T-helper 1 cell treated with Interleukin-12 subunit alpha and Interleukin-12 subunit beta and Interleukin-4 antibody, amounts not matched to agents 30 ng/mL and 1 ng/mL, for 36 hours (primary cell): ENCODE results near the gene TDRD7. TPM values are rescaled to one million over a fixed set of nuclear protein-coding genes. Genes with fewer than 3 reads are reported as not detected.

Experiments
- intact Hi-C: fragments of 100-400 bp; cut with micrococcal nuclease; formaldehyde crosslinking; loops from one replicate; pipeline ENCODE4 v1.15.1; 2024
- total RNA-seq: library from RNA; stranded (reverse); gene quantifications from 2 replicates; pipeline ENCODE4 v1.2.3, GENCODE V29; 2022

Gene TDRD7
- total RNA-seq, 1 donor from 2014 or later = 16.6 TPM

DNA sequence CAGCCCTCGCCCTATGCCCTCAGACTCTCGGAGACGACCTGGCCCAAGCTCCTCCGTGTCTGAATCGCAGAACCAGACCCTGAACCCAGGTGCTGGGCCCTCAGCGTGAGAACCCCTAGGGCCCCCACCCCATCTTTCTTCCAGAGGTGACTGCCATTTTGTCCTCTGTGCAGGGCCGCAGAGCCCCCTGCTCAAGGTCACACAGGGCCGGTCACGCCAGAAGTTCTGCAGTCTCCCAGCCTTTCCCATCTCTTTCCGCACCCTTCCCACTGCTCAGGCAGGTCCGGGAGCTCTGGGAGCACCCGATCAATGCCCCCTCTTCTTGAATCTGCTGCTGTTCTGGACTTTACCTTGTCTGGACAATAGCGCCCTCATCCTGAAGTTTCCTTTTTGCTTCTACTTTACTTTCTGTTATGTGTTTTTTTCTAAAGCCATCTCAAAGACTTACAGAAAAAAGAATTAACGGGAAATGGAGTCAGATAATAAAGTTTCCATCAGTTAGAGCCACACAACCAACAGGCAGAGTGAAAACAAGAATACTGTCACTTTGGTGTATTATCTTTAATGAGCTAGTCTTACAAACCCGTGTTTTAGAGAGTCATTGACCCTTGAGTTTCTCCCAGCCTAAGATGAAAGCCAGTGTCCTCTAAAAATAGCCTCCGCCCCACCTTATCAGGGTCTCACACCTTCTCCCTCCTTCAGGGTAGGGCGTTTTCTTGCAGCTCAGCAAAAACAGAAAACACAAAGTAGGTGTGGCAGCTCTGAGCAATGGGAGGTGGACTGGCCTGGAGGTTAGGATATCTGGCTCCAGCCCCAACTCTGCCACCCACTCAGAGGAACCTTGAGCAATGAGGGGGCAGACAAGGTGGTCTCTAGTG is 91.3 kb downstream of the TDRD7 start:
- intact Hi-C loops = loop anchor here (1.0 to 5.0 kb wide), 4 partner anchors 8 to 106 kb away; partner anchors contain the start of gene TDRD7

DNA sequence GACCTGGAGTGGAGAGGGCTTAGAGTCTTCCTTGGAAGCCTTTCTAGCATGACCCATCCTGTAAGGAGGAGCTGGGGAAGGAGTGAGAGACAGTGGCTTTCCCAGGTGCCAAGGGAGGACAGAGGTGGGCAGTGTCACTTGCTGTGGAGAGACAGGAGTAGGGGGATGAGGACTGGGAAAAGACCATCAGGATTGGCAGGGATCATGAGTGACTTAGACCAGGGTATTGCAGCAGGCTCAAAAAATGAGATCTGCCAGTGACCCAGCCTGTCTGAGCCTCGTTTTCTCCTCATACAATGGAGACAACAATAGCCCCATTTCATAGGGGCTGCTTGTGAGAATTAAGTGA is 91.9 kb downstream of the TDRD7 start:
- intact Hi-C loops = loop anchor here (1.0 to 5.0 kb wide), 3 partner anchors 7 to 107 kb away; no protein-coding TSS in a partner anchor

DNA sequence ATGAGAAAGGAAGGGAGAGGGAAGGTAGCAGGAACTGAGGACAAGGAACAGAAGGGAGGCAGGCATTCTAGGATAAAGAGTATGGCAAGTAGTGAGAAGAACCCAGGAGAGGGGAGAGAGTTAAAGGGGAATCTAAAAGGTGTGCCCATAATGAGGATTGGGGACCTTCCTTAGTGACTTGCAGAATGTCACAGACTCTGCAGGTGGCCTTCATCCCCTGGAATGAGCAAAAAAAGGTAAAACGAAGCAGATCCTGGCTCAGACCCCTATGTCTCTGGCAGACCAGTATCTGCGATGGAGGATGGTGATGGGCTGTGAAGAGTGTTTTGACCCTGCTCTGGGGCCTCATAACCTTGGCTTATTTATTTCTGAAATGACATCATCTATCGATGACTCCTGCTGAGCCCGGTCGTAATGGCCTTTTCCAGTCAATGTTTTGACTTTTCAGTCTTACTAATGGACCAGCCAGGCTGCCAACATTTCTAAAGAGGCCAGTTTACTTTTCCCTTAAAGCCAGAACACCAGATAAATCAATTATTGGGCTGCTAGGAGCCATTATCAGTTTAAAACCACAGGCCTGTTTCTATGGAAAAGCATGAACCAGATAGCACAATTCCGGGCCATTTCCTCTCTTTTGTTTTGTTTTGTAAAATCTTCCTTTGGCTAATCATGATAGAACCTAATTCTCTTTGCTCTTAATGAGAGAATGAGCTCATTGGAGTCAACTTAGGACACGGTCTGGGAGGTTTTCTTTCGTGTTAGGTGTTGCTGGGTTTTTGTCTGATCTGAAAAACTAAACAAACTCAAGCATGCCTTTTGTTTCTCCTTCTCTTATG is 92.7 kb downstream of the TDRD7 start:
- intact Hi-C loops = loop anchor here (5.0 kb wide), 2 partner anchors 53 to 107 kb away; no protein-coding TSS in a partner anchor

DNA sequence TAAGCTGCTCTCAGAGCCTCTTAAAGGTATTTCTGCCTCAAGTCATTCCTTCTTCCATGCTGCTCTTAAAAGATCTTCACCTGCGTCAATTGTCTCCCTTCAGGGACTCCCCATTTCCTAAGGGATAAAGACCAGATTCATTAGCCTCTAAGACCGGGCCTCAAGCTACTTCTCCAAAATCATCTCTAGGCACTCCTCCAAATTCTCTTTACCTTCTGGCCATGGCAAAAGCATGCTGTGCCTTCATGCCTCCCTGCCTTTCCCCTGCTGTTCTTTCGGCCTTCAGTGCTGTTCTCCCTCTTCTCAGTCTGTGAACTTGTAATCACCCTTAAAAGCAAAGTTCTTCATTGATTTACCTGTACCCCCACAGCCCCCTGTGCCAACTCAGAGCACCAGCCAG is 93.9 kb downstream of the TDRD7 start:
- intact Hi-C loops = no loop called here

DNA sequence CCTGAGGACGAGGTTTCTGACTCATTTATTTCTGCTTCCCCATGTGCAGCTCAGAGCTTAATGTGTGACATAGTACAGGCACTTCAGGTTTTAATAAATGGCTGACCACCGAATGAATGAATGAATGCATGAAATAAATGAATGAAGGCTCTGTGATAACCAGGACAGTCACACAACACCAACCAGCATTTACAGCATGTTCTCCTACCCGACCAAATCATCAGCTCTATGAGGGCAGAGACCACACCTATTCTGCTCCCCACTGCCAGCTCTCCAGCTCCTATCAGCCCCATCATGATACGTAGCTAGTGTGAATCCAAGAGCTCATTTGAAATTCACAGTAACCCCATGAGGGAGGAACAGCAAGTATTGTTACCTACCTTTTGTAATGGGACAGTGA is 94.4 kb downstream of the TDRD7 start:
- intact Hi-C loops = no loop called here

DNA sequence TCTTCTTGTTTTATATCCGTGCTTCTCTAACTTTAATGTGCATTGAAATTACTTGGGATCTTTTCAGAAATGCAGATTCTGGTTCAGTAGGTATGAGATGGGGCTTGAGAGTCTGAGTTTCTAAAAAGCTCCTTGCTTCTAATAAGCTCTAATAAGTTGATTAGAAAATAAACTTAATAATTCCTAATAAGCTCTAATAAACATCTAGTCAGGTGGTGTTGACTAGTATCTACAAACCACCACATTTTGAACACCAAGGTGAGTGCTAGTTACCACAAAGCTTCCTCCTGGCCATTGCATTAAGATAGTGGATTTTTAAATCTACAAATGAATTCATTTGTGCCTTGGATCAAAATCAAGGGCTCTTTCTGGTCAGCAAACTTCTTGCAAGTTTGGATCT is 94.9 kb downstream of the TDRD7 start:
- intact Hi-C loops = no loop called here

DNA sequence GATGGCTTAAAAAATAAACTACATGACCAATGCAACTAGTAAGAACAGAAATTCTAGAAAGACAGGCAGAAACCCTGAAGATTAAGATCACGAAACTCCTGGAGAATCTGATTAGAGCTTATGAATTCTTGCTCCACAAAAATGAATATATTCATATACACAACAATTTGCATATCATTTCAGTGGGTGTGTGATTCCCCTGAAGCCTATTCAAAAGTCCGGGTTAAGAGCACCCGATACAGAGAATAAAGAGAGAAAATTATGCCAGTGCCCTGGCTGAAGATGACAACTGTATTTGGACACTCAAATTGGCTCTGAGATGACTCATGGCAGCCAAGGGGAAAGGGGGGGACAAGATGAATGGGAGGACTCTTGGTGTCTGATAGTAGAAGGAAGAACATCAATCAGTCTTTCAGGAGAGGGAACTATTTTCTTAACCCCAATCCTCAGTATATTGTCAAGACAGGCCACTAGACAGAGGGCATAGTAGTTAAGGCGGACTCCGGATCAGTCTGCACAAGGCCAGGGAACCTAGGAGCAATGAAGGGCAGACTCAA is 95.6 kb downstream of the TDRD7 start:
- intact Hi-C loops = no loop called here

DNA sequence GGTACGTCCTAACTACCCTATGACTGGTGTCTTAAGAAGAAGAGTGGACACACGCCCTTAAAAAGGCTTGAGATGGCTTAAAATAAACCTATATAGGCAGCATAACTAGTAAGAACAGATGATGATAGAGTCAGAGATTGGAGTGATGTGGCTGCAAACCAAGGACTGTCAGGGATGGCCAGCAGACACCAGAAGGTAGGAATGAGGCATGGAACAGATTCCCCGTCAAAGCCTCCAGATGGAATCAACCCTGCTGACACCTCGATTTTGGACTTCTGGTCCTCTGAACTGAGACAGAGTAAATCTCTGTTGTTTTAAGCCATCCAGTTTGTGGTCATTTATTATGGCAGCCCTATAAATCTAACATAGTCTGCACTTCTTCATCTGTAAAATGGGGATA is 97.0 kb downstream of the TDRD7 start:
- intact Hi-C loops = no loop called here

DNA sequence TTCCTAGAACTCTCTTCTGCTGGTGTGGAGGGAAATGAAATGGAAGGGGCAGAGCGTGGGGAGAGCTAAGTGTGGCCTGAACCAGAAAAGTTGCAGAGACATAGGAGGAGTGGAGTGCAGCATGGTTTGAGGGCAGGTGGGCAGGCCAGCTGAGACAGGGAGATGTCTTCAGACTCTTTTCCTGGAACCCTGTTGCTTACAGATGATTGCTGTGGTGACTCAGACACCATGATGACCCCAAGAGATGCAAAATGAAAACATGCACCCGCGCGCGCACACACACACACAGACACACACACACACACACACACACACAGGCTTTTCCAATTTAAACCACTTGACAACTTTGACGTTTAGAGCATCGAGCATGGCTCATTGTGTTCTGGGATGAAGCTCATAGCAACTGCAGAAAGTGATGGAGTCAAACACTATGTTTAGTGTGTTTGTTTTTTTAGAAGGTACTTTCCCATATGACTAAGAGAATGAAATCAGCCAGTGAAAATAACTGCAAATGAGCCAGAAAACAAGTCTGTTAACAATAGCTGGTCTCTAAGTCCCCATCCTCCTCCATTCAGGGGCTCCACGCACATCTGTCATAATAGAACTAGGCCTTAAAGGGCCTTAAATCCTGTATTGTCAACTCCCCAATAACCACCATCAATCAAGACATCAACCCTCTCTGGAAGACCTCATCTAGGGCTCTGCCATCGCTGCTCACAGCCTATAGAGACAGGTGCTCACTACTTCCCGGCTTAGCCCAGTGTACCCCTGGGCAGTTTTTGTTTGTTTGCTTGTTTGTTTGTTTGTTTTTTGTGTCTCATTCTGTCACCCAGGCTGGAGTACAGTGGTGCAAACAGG is 99.1 kb downstream of the TDRD7 start:
- intact Hi-C loops = loop anchor here (1.0 to 2.0 kb wide), 3 partner anchors 8 to 64 kb away; no protein-coding TSS in a partner anchor

DNA sequence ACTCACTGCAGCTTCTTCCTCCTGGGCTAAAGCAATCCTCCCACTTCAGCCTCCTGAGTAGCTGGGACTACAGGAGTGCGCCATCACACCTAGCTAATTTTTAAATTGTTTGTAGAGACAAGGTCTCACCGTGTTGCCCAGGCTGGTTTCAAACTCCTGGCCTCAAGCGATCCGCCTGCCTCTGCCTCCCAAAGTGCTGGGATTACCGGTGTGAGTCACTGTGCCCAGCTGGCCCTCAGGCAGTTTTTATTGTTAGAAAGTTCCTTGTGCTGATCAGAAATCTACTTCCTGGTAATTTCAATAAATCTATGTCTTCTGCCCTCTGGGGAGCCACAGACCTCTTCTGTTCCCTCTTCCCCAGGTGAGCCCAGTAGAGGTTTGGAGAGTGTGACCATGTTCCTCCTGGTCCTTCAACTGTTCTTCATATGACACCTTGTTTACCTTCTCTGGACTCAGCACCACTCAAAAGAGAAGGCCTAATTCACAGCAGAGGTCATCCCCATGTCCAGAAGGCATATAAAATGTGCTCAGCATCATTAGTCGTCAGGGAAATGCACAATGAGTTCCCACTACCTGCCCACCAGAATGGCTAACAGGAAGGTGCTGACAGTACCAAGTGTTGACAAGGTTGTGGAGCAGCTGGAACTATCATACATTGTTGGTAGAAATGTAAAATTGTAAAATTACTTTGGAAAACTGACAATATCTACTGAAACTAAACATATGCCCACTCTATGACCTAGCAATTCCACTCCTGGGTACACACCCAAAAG is 99.9 kb downstream of the TDRD7 start:
- intact Hi-C loops = loop anchor here (1.0 to 2.0 kb wide), 3 partner anchors 9 to 63 kb away; no protein-coding TSS in a partner anchor

DNA sequence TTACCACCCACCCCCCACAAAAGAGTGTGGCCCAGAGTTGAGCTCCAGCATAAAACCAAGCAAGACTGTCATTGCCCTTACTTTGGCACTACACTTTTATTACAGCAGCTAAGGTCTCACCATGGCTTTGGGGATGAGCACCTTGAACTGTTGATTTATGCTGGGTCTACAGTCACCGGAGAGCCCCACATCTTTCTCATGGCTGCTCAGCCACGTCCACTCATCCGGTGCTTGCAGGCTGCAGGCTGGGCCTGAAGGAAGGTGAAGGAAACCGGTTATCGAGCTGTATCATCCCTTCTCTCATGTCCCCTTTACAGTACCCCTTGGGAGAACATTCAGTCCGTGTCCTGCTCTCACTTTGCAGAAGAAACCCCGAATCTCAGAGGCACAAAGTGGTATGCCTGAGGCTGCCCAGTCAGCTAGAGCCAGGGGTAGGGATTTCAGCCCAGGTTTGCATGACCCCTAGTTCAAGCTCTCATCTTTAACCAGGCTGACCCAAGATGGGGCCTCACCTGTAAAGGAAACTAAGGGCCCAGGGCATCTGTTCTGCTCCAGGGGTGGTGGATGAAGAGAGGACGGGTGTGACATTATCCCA is 101.2 kb downstream of the TDRD7 start:
- intact Hi-C loops = no loop called here

DNA sequence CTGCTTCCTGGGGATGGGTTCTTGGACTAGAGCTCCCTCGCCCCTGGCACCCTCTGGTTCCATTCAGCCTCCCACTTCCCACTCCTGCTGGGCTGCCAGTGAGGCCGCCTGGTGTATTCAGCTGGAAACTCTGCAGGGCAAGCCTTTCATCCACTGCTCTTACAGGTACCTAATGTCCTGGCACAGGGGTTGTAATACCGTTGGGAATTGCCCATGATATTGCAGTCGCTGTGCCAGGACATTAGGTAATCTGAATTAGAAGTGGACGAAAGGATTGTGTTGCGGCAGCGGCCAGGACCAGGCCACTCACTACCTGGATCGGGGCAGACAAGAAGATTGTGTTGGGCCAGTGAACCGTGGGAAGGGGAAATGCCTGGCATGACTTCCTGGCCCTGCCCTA is 102.6 kb downstream of the TDRD7 start:
- intact Hi-C loops = no loop called here

DNA sequence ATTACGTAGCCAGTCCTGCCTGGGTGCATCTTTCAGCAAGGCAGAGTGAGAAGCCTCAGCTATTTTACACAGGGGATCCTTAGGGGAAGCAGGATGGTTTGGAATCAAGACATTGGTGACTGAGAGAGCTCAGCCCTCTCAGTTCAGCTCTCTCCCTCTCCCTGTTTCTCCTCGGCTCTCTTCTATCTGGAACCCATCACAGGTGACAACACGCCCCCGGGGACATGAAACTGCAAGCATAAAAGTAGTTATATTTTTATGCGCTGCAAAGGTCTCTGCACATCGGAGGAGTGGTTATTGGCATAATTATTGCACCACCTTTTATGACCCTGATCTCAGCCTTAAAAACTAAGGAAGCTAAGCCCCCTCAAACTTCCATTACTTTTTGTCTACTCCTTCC is 103.8 kb downstream of the TDRD7 start:
- intact Hi-C loops = no loop called here

DNA sequence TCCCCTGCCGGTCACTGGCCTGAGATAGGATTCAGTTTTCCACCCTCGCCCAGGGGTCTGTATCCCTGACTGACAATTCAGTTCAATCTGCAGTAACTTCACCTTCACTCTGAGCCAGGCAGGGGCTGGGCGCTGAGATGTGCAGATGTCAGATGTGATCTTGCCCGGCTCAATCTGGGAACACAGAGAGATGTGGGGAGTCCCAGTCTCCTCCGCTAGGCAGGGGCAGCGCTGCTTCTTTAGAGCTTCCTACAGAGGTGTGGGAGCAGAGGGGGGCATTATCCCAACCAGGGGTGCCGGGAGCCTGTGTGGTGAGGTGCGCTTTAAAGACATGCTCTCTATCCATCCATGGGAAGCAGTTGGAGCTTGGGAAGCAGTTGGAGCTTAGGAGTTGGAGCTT is 104.2 kb downstream of the TDRD7 start:
- intact Hi-C loops = no loop called here

DNA sequence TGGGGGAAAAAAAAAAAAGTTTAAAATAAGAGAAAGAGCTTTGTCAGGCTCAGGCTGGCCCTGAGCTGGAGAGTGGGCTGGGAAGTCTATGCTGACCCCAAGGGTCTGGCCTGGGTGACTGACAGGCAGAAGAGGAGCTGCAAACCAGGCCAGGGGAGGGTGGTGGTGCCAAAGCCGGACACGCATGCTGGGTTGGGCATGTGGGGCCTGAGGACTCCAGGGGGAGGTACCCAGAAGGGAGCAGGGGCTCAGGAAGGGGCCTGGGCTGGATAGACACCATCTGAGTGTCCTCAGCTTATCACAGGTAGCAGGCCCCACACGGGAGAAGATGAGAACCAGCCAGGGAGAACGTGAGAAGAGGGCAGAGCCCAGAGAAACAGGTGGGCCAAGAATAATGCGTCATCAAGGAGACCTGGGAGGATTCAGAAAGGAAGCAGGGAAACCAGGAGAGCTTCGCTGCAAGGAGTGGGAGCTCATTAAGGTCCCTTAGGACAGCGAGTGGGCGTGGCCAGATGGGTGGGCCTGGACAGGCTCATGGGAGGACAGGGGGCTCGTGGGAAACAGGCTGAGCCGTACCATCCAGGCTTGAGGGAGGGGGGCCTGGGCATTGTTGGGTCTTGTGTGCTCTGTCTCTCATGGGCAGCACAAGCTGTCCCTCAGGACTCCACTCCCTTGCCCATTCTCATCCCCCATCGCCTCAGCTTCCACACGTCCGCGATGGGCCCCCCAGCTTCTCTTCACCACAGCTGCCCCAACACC is 105.6 kb downstream of the TDRD7 start:
- intact Hi-C loops = no loop called here

DNA sequence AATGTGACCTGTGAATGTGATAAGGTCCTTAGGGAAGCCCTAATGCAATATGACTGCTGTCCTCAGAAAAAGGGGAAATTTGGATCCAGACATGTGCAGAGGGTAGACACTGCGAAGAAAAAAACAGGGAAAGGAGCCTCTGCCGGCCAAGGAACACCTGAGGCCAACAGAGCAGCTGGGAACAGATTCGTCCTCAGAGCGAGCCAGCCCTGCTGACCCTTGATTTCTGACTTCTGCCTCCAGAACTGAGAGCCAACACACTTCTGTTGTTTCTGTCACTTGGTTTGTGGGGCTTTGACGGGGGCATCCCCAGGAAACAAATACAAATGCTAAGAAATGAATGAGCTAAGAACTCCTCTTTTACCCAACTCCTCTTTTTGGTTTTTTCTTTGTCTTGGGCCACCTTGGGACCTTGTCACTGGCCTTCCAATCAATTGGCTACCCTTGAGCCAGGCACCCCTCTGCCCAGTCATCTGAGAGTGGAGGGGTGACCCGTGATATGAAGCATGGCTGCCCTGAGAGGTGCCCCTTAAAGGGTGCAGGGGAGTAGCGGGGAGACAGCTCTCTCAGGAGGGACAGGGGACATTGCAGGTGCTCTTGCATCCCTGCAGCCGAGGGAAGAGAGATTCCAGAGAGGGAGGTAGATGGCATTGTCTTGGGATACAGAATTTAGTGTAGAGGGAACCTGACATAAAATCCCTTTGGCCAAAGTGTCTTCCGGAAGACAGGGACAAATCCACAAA is 106.4 kb downstream of the TDRD7 start:
- intact Hi-C loops = no loop called here

DNA sequence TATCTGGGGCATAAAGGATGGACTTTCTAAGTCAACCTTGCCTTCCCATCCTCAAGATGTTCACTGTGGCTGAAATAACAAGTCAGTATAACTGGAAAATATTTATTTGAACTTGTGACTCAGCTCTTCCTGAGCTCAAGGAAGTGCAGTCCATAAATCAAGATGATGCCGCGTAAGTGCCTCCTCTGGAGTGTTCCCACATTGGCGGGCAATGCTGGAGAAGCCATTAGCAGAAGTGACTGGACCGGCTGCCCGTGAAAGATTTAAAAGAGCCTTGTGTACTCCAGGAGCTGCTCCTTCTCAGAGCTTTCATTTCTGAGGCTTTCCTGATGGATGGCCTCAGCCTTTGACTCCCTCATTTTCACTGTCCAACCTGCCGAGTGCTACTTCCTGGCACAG is 107.0 kb downstream of the TDRD7 start:
- intact Hi-C loops = no loop called here

DNA sequence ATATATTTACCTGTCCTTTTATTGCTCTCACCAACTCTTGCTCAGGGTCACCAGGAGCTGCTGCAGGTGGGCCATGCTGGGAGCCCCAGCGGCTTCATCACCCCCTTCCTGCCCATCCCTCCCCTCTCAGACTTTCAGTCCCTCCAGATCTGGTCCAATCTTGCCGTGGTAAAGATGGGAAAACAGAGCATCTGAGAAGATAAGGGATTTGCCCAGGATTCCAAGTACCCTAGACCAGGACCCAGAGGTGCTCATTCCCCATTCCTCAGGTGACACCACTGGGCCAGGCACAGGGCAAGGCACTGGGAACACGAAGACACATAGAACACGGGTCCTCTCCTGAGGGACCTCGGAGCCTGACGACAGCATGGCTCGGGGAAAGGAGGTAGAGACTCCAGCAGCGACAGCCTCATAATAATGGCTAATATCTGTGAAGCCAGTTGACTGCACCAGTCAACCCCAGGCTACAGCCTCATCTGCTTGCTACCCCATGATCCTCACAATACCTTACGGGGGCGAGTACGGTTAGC is 107.6 kb downstream of the TDRD7 start:
- intact Hi-C loops = no loop called here
